ENCODE measurements around the gene APRT. TPM values are rescaled to one million over a fixed set of nuclear protein-coding genes. Genes with fewer than 3 reads are reported as not detected.
"Not testable (repeated sequence)": the region's sequence is repeated elsewhere in the genome, so short reads cannot be mapped to it uniquely, and the experiment has no call there.

The APRT gene
- total RNA-seq, 2 experiments from 2014 or later = 314 TPM

DNA sequence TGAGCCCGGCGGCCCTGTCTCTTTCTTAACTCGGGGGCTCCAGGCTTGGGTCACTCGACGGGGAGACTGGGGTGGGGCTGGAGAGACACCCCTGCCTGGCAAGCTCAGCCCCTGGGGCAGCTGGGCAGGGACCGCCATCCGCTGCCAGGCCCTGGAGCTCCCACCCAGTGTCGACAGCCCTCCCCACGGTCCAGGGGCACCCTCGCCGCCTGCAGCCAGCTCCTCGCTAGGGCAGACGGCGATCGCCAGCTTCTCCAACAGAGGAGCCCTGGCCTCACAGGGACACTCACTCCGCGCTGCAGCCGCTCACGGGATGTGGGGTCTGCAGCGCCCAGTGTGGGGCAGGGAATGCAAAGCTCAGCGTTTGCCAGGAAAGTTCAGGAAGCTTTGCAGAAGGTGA, 16.0 kb upstream of the APRT start:
- DNase-seq = no peak
- H3K4me3 Mint-ChIP-seq = no peak overlapping the region
- H3K4me1 Mint-ChIP-seq (ENCODE audit: low read depth) = no peaks in the 10 kb centered on the region
- CTCF ChIA-PET = no interaction called here
- H3K27ac Mint-ChIP-seq = no peak overlapping the region
- no peaks in the 10 kb centered on the region for H3K9me3 Mint-ChIP-seq
- H3K27me3 Mint-ChIP-seq (ENCODE audit: low read depth) = no peaks in the 10 kb centered on the region
- intact Hi-C loops (cut with micrococcal nuclease) = no loop called here
- H3K36me3 Mint-ChIP-seq (ENCODE audit: low read depth) = no peaks in the 10 kb centered on the region

DNA sequence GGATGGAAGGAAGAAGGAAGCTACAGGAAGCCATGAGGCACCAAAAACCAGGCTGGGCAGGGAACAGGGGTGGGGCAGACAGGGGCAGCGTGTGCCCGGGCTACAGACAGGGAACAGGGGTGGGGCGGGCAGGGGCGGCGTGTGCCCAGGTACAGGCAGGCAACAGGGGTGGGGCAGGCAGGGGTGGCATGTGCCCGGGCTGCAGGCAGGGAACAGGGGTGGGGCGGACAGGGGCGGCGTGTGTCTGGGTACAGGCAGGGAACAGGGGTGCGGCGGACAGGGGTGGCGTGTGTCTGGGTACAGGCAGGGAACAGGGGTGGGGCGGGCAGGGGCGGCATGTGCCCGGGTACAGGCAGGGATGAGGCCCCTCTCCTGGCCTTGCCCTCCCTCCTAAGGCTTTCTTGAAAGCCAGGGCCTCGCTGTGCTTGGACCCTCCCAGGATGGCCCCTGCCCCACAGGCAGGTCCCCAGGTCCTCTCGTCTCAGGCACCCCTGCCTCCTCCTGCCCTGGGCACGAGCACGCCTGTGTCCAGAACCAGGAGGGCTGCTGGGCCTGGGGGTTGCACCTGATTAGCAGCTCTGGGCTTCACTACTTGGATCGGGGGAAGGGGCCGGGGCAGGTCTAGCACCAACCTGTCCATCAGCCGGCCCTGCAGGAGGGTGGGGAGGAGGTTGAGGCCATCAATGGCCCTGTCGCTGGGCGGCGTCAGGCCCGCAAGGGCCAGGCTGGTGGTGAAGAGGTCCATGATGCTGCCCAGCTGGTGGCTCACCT, 14.5 kb upstream of the APRT start:
- no peaks in the 10 kb centered on the region for H3K27me3 Mint-ChIP-seq (ENCODE audit: low read depth)
- intact Hi-C loops (cut with micrococcal nuclease) = no loop called here
- H3K4me3 Mint-ChIP-seq = no peak overlapping the region
- CTCF ChIA-PET = no interaction called here
- H3K36me3 Mint-ChIP-seq (ENCODE audit: low read depth) = no peaks in the 10 kb centered on the region
- H3K9me3 Mint-ChIP-seq = no peaks in the 10 kb centered on the region
- H3K27ac Mint-ChIP-seq = no peak overlapping the region
- H3K4me1 Mint-ChIP-seq (ENCODE audit: low read depth) = no peaks in the 10 kb centered on the region
- DNase-seq = no peak

DNA sequence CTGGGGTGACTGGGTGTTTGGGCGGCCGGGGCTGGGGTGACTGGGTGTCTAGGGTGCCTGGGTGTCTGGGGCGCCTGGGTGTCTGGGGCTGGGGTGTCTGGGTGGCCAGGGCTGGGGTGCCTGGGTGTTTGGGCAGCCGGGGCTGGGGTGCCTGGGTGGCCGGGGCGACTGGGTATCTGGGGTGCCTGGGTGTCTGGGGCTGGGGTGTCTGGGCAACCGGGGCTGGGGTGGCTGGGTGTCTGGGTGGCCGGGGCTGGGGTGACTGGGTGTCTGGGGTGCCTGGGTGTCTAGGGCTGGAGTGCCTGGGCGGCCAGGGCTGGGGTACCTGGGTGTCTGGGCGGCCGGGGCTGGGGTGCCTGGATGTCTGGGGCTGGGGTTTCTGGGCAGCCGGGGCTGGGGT, 13.4 kb upstream of the APRT start:
- intact Hi-C loops (cut with micrococcal nuclease) = no loop called here
- DNase-seq = no peak
- H3K27me3 Mint-ChIP-seq (ENCODE audit: low read depth) = no peaks in the 10 kb centered on the region
- no peak overlapping the region for H3K4me3 Mint-ChIP-seq
- H3K4me1 Mint-ChIP-seq (ENCODE audit: low read depth) = no peaks in the 10 kb centered on the region
- H3K9me3 Mint-ChIP-seq = no peaks in the 10 kb centered on the region
- no peak overlapping the region for H3K27ac Mint-ChIP-seq
- H3K36me3 Mint-ChIP-seq (ENCODE audit: low read depth) = no peaks in the 10 kb centered on the region
- CTCF ChIA-PET = no interaction called here

DNA sequence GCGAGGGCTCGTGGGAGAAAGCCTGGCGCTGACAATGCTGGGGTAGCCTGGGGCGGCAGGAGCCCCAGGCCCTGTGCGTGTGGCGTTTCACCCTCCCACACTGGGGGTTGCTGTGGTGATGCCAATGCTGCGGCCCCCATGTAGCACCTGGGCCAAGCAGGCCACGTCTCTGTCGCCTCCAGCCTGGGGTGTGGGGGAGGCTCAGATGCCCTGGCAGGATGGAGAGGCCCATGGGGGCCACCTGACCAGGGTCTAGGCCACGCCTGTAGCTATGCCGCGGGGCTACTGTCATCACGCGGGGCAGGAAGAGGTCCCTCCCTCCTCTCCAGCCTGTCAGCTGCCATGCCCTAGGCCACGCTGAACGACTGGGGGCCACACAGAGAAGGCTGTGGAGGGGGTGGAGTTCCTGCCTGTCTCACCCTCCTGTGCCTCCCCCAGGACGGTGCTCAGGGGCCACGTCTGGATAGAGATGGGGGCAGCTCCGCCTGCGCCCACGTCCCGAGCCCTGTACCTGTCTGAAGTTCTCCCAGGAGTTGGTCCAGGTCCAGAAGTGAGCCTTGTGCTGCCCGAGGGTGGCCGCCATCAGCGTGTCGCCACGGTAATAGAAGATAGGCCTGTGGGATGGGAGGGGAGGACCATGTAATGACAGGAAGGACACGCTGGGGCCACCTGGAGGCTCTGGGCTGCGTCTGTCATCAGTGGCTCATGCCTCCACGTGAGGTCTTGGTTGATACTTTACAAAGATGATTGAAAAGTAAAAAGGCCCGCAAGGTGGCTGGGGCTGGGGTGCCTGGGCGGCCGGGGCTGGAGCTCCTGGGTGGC, 12.7 kb upstream of the APRT start:
- Mint-ChIP-seq H3K27ac (no peak overlapping the region), H3K9me3 (no peaks in the 10 kb centered on the region), H3K4me3 (no peak overlapping the region), H3K36me3 (ENCODE audit: low read depth) (no peaks in the 10 kb centered on the region), H3K4me1 (ENCODE audit: low read depth) (no peaks in the 10 kb centered on the region), H3K27me3 (ENCODE audit: low read depth) (no peaks in the 10 kb centered on the region)
- intact Hi-C loops (cut with micrococcal nuclease) = no loop called here
- CTCF ChIA-PET = no interaction called here
- no peak for DNase-seq

DNA sequence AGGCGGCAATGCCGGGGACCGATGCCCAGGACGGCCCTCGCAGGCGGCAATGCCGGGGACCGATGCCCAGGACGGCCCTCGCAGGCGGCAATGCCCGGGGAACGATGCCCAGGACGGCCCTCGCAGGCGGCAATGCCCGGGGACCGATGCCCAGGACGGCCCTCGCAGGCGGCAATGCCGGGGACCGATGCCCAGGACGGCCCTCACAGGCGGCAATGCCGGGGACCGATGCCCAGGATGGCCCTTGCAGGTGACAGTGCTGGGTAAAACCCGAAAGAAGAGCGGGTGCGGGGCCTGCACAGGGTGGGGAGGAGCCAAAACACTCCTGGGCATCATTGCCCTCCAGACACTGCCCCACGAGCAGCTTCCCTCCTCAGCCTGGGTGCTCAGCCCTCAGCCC, 11.9 kb upstream of the APRT start:
- H3K27me3 Mint-ChIP-seq (ENCODE audit: low read depth); H3K9me3 Mint-ChIP-seq; DNase-seq; CTCF ChIA-PET; H3K4me1 Mint-ChIP-seq (ENCODE audit: low read depth); H3K36me3 Mint-ChIP-seq (ENCODE audit: low read depth); intact Hi-C loops (cut with micrococcal nuclease); H3K4me3 Mint-ChIP-seq; H3K27ac Mint-ChIP-seq: not testable (repeated sequence)

DNA sequence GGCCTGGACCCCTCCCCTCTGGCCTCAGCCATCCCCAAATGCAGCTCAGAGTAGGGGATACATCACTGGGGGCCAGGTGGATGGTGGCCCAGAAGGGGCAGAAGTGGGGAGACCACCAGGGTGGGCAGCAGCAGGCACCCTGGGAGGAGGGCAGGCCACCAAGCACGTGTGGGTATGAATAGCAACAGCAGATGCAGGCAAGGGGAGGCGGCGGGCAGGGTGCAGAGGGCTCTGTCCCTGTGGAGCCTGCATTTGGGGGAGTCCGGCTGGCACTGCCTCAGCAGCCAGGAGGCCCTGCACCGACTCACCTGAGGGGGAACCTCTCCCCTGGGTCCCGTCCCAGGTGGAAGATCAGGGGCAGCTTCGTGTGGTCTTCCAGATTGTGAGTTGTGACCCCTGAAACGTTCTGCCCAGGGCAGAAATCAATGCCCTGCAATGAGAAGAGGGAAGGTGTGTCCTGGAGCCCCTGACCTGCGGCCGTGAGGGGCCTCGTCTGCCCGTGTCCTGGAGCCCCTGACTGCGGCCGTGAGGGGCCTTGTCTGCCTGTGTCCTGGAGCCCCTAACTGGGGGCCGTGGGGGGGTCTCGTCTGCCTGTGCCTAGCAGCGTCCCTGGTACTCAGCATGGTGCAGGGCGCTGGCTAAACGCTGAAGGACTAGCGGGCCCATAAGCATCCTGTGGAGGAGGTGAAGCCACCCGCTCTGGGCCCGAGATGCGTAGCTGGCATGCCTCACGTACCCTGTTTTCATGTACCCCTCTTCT, 10.7 kb upstream of the APRT start:
- intact Hi-C loops (cut with micrococcal nuclease) = no loop called here
- H3K27ac Mint-ChIP-seq = no peak overlapping the region
- DNase-seq = no peak
- H3K36me3 Mint-ChIP-seq (ENCODE audit: low read depth) = no peaks in the 10 kb centered on the region
- CTCF ChIA-PET = no interaction called here
- no peaks in the 10 kb centered on the region for H3K4me1 Mint-ChIP-seq (ENCODE audit: low read depth)
- H3K9me3 Mint-ChIP-seq = no peaks in the 10 kb centered on the region
- no peak overlapping the region for H3K4me3 Mint-ChIP-seq
- no peaks in the 10 kb centered on the region for H3K27me3 Mint-ChIP-seq (ENCODE audit: low read depth)

DNA sequence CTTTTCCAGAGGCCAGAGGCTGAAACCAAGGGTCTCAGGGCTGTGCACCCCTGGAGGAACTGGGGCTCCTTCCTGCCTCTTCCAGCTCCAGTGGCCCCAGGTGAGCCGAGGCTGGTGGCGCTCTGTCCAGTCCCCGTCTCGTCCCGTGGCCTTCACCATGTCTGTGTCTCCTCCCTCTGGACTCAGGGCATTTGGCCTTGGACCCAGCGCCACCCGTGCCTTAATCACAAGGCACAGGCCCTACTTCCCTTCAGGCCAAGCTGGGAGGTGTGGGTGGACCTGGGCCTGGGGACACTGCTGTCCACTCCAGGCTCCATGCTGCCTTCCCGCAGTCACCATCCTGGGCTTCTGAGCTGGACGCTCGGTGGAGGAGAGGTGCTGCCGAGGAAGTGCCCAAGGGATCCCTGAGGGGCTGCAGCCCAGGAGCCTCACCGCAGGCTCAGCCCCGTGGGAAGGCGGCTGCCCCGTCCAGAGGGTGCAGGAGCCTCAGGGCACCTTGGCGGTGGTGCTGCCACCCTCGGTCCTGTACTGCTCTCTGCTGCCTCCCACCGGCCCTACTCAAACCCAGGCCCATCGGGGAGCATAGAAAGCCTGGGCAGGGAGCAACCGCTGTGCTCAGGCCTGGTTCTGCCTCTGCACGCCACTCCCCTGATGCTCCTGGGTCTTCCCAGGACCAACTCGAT, 9.6 kb upstream of the APRT start:
- H3K4me1 Mint-ChIP-seq (ENCODE audit: low read depth) = no peaks in the 10 kb centered on the region
- intact Hi-C loops (cut with micrococcal nuclease) = no loop called here
- H3K4me3 Mint-ChIP-seq = no peak overlapping the region
- H3K27ac Mint-ChIP-seq = no peak overlapping the region
- no peaks in the 10 kb centered on the region for H3K36me3 Mint-ChIP-seq (ENCODE audit: low read depth)
- no peak for DNase-seq
- H3K9me3 Mint-ChIP-seq = no peaks in the 10 kb centered on the region
- H3K27me3 Mint-ChIP-seq (ENCODE audit: low read depth) = no peaks in the 10 kb centered on the region
- CTCF ChIA-PET = no interaction called here

DNA sequence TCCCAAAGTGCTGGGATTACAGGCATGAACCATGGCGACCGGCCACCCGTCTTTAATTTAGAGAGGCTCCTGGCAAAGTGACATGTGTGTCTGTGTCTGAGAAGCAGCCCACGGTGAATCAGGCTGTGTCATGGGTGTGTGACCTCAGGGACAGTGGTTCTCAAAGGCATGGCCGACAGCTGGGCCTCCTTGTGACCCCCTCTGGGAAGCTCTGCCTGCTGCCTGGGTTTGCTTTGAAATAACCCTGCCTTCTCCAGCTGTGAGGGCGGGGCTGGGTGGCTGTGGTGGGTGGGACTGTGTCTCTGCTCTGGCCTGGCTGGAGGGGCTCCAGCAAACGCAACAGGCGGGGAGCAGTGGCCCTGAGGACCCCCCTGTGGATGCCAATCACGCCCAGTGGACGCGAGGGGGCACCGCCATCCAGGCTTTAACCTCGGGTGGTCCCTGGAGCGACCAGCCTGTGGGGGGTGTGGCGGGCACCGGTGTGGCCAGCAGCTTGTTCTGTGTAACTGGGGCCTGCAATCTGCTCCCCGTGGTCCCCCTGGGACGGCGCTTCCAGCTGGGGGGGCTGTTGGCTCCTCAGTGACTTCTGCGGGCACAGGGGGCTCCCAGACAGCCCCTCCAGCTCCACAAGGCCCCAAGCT, 8.8 kb upstream of the APRT start:
- intact Hi-C loops (cut with micrococcal nuclease) = no loop called here
- Mint-ChIP-seq H3K27me3 (ENCODE audit: low read depth) (no peaks in the 10 kb centered on the region), H3K4me3 (no peak overlapping the region), H3K9me3 (no peaks in the 10 kb centered on the region), H3K36me3 (ENCODE audit: low read depth) (no peaks in the 10 kb centered on the region), H3K27ac (no peak overlapping the region), H3K4me1 (ENCODE audit: low read depth) (no peaks in the 10 kb centered on the region)
- DNase-seq = no peak
- CTCF ChIA-PET = interaction anchor here (0.9 kb wide), 1 partner anchor 346 kb away, joined by 3 read pairs; no protein-coding TSS in a partner anchor

DNA sequence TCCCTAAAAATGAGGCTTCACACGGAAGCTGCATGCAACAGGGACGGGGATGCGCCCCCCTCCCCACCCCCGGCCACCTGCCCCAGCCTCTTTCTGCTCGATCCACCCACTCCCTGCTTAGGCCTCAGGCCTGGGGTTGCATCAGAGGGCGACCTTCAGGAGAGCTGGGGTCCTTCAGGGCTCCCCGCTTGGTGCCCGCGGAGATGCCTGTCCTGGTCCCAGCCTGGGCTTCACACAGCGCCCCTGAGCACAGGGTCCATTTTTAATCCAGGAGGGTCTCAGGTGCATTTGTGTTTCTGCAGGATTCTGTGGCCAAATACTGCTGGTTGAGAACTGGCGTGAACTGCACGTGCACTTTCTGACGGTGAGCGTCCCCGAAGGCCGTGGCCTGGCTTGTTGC, 7.4 kb upstream of the APRT start:
- no peak overlapping the region for H3K27ac Mint-ChIP-seq
- no peak overlapping the region for H3K4me3 Mint-ChIP-seq
- no peak for DNase-seq
- no peaks in the 10 kb centered on the region for H3K4me1 Mint-ChIP-seq (ENCODE audit: low read depth)
- H3K36me3 Mint-ChIP-seq (ENCODE audit: low read depth) = no peaks in the 10 kb centered on the region
- intact Hi-C loops (cut with micrococcal nuclease) = loop anchor here (5.0 kb wide), 1 partner anchor 103 kb away; no protein-coding TSS in a partner anchor
- H3K27me3 Mint-ChIP-seq (ENCODE audit: low read depth) = no peaks in the 10 kb centered on the region
- no peaks in the 10 kb centered on the region for H3K9me3 Mint-ChIP-seq
- CTCF ChIA-PET = interaction anchor here (8.0 kb wide), 1 partner anchor 39 kb away, joined by 45 read pairs; the partner anchor contains the start of genes GALNS and TRAPPC2L

DNA sequence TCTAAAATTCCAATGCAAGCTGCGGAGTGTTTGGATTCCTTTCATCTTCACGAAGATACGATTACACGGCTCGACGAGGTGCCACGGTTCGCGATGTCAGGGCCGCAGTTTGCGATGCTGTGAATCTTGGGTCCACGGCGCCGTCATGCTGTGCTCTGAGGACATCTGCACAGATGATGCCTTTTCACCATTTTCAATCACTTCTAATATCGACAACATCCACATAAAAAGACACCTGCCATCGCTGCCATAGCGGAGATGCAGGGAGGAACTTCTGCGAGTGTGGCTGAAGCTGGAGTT, 6.8 kb upstream of the APRT start:
- H3K27me3 Mint-ChIP-seq (ENCODE audit: low read depth) = no peaks in the 10 kb centered on the region
- CTCF ChIA-PET = interaction anchor here (8.0 kb wide), 1 partner anchor 39 kb away, joined by 45 read pairs; the partner anchor contains the start of genes GALNS and TRAPPC2L
- no peak for DNase-seq
- H3K4me3 Mint-ChIP-seq = no peak overlapping the region
- no peaks in the 10 kb centered on the region for H3K36me3 Mint-ChIP-seq (ENCODE audit: low read depth)
- H3K4me1 Mint-ChIP-seq (ENCODE audit: low read depth) = no peaks in the 10 kb centered on the region
- no peak overlapping the region for H3K27ac Mint-ChIP-seq
- no peaks in the 10 kb centered on the region for H3K9me3 Mint-ChIP-seq
- intact Hi-C loops (cut with micrococcal nuclease) = loop anchor here (5.0 kb wide), 1 partner anchor 104 kb away; no protein-coding TSS in a partner anchor

DNA sequence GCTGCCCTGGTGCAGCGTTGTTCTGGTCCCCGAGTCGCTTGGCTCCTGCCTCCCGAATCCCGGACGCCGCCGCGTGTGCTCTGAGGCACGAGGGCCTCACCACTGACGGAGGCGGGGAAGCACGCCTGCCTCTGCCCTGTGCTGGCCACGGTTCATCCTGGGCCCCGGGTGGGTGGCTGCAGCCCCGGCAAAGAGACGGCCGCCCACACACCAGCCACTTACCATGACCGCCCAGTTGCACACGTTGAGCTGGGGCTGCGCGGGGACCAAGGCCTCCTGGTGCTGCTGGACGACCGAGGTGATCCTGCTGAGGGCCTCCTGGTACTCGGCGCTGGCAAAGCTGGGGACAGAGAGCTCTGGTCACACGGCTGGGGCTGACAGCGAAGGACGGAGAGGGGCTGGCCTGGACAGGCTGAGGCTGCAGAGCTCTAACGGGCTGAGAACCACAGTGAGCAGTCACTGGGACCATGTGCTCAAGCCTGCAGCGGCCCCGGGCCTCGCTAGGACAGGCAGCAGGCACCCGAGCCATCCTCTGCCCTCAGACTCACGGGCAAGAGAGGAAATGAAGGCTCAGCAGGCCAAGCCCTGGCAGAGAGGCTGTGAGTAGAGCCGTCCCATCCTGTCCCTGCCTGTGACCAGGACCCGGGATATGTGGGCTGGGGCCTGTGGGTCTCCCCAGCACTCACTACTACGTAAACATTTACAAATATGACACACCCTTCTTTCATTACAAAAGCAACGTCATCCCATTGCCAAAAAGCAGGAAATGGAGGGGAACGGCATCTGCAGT, 6.3 kb upstream of the APRT start:
- Mint-ChIP-seq H3K4me3 (no peak overlapping the region), H3K36me3 (ENCODE audit: low read depth) (no peaks in the 10 kb centered on the region), H3K9me3 (no peaks in the 10 kb centered on the region), H3K27me3 (ENCODE audit: low read depth) (no peaks in the 10 kb centered on the region), H3K4me1 (ENCODE audit: low read depth) (no peaks in the 10 kb centered on the region), H3K27ac (no peak overlapping the region)
- DNase-seq = no peak
- intact Hi-C loops (cut with micrococcal nuclease) = loop anchor here (5.0 kb wide), 1 partner anchor 104 kb away; no protein-coding TSS in a partner anchor
- CTCF ChIA-PET = interaction anchor here (8.0 kb wide), 1 partner anchor 40 kb away, joined by 45 read pairs; the partner anchor contains the start of genes GALNS and TRAPPC2L

Data from activated naive CD4-positive, alpha-beta T cell treated with anti-CD3 and anti-CD28 coated beads for 36 hours (primary cell).